HepG2 (cell line): ENCODE measurements around the gene BPIFB6. TPM values are rescaled to one million over a fixed set of nuclear protein-coding genes. Genes with fewer than 3 reads are reported as not detected.

ENCODE experiments used
- MBD4 ChIP-seq: IDR thresholded peaks from 2 replicates; pipeline ENCODE4 v1.6.1; 2012; ENCODE audit warnings: low read length, inconsistent platforms, borderline replicate concordance
- NCOA2 ChIP-seq: sonication (generic); formaldehyde crosslinking; IDR thresholded peaks from 2 replicates; pipeline ENCODE4 v1.8.0; 2022; ENCODE audit warnings: inconsistent platforms
- PHF21A ChIP-seq: sonication (generic); formaldehyde crosslinking; IDR thresholded peaks from 2 replicates; pipeline ENCODE4 v1.5.0; 2020; ENCODE audit warnings: mild to moderate bottlenecking, missing genetic modification reagents
- POGZ ChIP-seq: sonication (generic); formaldehyde crosslinking; IDR thresholded peaks from 2 replicates; pipeline ENCODE4 v1.4.0; 2020; ENCODE audit warnings: mild to moderate bottlenecking, missing genetic modification reagents
- REL ChIP-seq: sonication (generic); formaldehyde crosslinking; conservative IDR thresholded peaks from 2 replicates; pipeline ENCODE4 v1.8.0; 2022; ENCODE audit warnings: mild to moderate bottlenecking, missing genetic modification reagents, moderate library complexity
- SKIL ChIP-seq: sonication (generic); formaldehyde crosslinking; IDR thresholded peaks from 2 replicates; pipeline ENCODE4 v1.8.0; 2022; ENCODE audit warnings: missing genetic modification reagents, mild to moderate bottlenecking, moderate library complexity, borderline replicate concordance
- SNAPC2 ChIP-seq: sonication (generic); formaldehyde crosslinking; IDR thresholded peaks from 2 replicates; pipeline ENCODE4 v1.8.1; 2022; ENCODE audit warnings: mild to moderate bottlenecking, missing genetic modification reagents
- SP140L ChIP-seq: sonication (generic); formaldehyde crosslinking; IDR thresholded peaks from 2 replicates; pipeline ENCODE4 v1.4.0; 2020; ENCODE audit warnings: missing genetic modification reagents, borderline replicate concordance
- SP4 ChIP-seq: sonication (generic); formaldehyde crosslinking; IDR thresholded peaks from 2 replicates; pipeline ENCODE4 v1.8.1; 2023; ENCODE audit warnings: mild to moderate bottlenecking, missing genetic modification reagents
- TEAD3 ChIP-seq: optimal IDR thresholded peaks from 2 replicates; pipeline ENCODE3; 2016; ENCODE audit warnings: borderline replicate concordance
- ZNF280B ChIP-seq: sonication (generic); formaldehyde crosslinking; IDR thresholded peaks from 2 replicates; pipeline ENCODE4 v1.5.0; 2020; ENCODE audit warnings: missing genetic modification reagents, mild to moderate bottlenecking, borderline replicate concordance
- ZNF3 ChIP-seq: IDR thresholded peaks from 2 replicates; pipeline ENCODE4 v1.7.0; 2017; ENCODE audit warnings: inconsistent platforms
- ZNF317 ChIP-seq: sonication (generic); formaldehyde crosslinking; IDR thresholded peaks from 2 replicates; pipeline ENCODE4 v1.5.0; 2020; ENCODE audit warnings: mild to moderate bottlenecking, missing genetic modification reagents
- ZNF451 ChIP-seq: sonication (generic); formaldehyde crosslinking; IDR thresholded peaks from 2 replicates; pipeline ENCODE4 v1.5.0; 2020; ENCODE audit warnings: mild to moderate bottlenecking, missing genetic modification reagents
- ZNF550 ChIP-seq: sonication (generic); formaldehyde crosslinking; IDR thresholded peaks from 2 replicates; pipeline ENCODE4 v1.4.0; 2020; ENCODE audit warnings: mild to moderate bottlenecking, missing genetic modification reagents, borderline replicate concordance
- ZNF713 ChIP-seq: sonication (generic); formaldehyde crosslinking; IDR thresholded peaks from 2 replicates; pipeline ENCODE4 v1.4.0; 2020; ENCODE audit warnings: mild to moderate bottlenecking, missing genetic modification reagents
- ZNF766 ChIP-seq: sonication (generic); formaldehyde crosslinking; IDR thresholded peaks from 2 replicates; pipeline ENCODE4 v1.5.0; 2020; ENCODE audit warnings: missing genetic modification reagents, borderline replicate concordance
- polyA plus RNA-seq, 8 experiments: library from polyadenylated mRNA; depleted of rRNA in 3 of 8; stranded (reverse) in 7 of 8; unstranded in 1 of 8; fragments of >200 nt; fragmentation: Illumina TruSeq in 4 of 8; extraction: Trizol in 4 of 8; gene quantifications; 2 replicates each; pipeline versions ENCODE4 v1.2.1 to v1.2.3, GENCODE V29; 2011 to 2016; ENCODE audit warnings: low read depth in 4 of 8, missing spikeins in 1 of 8, mixed read lengths in 1 of 8; ENCODE audit not compliant: insufficient read depth in 1 of 8
- total RNA-seq, 5 experiments: library from RNA; depleted of rRNA; stranded (reverse); fragments of >200 nt; fragmentation: Illumina TruSeq; extraction: Trizol; gene quantifications; 2 replicates each; pipeline ENCODE4 v1.2.3, GENCODE V29; 2016; ENCODE audit warnings: low read depth in 1 of 5
- TF ChIP-seq, protein P1 (sequence below): sonication (generic); formaldehyde crosslinking; IDR thresholded peaks from 2 replicates; pipeline ENCODE4 v1.4.0; 2020; ENCODE audit warnings: mild to moderate bottlenecking, missing genetic modification reagents
- TF ChIP-seq, protein P2 (sequence below): sonication (generic); formaldehyde crosslinking; IDR thresholded peaks from 2 replicates; pipeline ENCODE4 v1.8.1; 2023; ENCODE audit warnings: missing genetic modification reagents, inconsistent platforms, borderline replicate concordance
- TF ChIP-seq, protein P3 (sequence below): sonication (generic); formaldehyde crosslinking; IDR thresholded peaks from 2 replicates; pipeline ENCODE4 v1.5.0; 2020; ENCODE audit warnings: mild to moderate bottlenecking, missing genetic modification reagents

BPIFB6 gene
- total and polyA plus RNA-seq, 2 of the 13 experiments (the other 11 are each of a cell fraction or from before 2014, with no cell fraction given): 0.13 to 1.7 TPM

DNA sequence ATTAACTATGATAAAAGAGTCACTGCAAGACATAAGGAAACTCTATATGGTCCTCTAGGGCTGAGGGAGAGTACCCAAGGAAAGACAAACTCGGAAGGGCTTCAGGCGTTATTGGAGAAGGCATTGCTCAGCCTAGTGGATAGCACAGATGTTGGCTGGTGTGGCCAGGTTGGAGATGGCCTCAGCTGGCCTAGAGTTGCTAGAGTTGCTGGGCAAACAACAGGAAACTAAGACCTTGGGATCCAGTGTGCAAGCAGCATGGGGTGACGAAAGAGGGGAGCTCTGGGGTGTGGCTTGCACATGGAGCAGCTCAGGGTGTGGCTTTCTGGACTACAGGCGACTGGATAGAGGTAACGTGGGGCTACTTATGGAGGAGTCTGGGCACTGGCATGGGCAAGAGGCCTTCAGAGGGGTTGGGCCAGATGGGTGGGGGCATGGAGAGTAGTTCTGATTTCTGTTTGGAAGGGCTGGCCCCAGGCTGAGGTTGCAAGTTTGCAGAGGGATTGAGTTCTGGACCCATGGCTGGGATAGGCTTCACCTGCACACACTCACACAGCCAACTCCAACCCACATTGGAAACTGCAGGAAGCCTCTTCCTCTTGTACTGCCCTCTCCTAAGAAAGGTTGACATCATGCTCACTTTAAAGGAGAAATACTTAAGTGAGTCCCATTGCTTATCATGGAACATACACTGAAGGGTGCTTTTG, 5.2 kb upstream of the BPIFB6 start (continued):
- TF ChIP-seq, protein P1, sequence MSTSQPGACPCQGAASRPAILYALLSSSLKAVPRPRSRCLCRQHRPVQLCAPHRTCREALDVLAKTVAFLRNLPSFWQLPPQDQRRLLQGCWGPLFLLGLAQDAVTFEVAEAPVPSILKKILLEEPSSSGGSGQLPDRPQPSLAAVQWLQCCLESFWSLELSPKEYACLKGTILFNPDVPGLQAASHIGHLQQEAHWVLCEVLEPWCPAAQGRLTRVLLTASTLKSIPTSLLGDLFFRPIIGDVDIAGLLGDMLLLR (CRISPR knock-in tag): no peak; the same call in 1 of the 2 replicates
- TF ChIP-seq, protein P2, sequence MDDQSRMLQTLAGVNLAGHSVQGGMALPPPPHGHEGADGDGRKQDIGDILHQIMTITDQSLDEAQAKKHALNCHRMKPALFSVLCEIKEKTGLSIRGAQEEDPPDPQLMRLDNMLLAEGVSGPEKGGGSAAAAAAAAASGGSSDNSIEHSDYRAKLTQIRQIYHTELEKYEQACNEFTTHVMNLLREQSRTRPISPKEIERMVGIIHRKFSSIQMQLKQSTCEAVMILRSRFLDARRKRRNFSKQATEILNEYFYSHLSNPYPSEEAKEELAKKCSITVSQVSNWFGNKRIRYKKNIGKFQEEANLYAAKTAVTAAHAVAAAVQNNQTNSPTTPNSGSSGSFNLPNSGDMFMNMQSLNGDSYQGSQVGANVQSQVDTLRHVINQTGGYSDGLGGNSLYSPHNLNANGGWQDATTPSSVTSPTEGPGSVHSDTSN (CRISPR knock-in tag): no peak
- TF ChIP-seq NCOA2 (CRISPR knock-in tag) (no peak), ZNF451 (CRISPR knock-in tag) (no peak), ZNF3 (CRISPR knock-in tag) (no peak), ZNF766 (no peak; the same call in 1 of the 2 replicates), SP140L (CRISPR knock-in tag) (no peak), SKIL (peak; percentile 10; the same call in 1 of the 2 replicates), MBD4 (no peak; the same call in 1 of the 2 replicates), PHF21A (CRISPR knock-in tag) (no peak), SP4 (CRISPR knock-in tag) (peak; percentile 1; the same call in 1 of the 2 replicates), ZNF713 (CRISPR knock-in tag) (no peak; the same call in 1 of the 2 replicates), REL (CRISPR knock-in tag) (no peak; the same call in 1 of the 2 replicates), SNAPC2 (CRISPR knock-in tag) (peak; percentile 18; the same call in 1 of the 2 replicates), TEAD3 (CRISPR knock-in tag) (no peak), ZNF280B (CRISPR knock-in tag) (no peak), POGZ (CRISPR knock-in tag) (no peak), ZNF317 (no peak), ZNF550 (no peak)
- TF ChIP-seq, protein P3, sequence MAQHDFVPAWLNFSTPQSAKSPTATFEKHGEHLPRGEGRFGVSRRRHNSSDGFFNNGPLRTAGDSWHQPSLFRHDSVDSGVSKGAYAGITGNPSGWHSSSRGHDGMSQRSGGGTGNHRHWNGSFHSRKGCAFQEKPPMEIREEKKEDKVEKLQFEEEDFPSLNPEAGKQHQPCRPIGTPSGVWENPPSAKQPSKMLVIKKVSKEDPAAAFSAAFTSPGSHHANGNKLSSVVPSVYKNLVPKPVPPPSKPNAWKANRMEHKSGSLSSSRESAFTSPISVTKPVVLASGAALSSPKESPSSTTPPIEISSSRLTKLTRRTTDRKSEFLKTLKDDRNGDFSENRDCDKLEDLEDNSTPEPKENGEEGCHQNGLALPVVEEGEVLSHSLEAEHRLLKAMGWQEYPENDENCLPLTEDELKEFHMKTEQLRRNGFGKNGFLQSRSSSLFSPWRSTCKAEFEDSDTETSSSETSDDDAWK: no peak
